T-helper 22 cell (primary cell): Measurements from ENCODE around the gene BROX.
"Not testable (repeated sequence)": the region's sequence is repeated elsewhere in the genome, so short reads cannot be mapped to it uniquely, and the experiment has no call there.

Experiments
- DNase-seq: peaks from one replicate; pipeline ENCODE4 v3.0.0-alpha.2; 2020; ENCODE audit warnings: low read depth

BROX gene

GRCh38 chr1:222712253-222713090 lies at the start of gene BROX, which contains the start of gene AIDA:
Gene BROX, plus strand, starts transcription at chr1:222712564. Its CDS starts 3,136 bp downstream, at chr1:222715700.
Gene AIDA, minus strand, starts transcription at chr1:222712491. Its CDS starts 174 bp downstream, at chr1:222712317.
- DNase-seq: peak; percentile 85

DNA sequence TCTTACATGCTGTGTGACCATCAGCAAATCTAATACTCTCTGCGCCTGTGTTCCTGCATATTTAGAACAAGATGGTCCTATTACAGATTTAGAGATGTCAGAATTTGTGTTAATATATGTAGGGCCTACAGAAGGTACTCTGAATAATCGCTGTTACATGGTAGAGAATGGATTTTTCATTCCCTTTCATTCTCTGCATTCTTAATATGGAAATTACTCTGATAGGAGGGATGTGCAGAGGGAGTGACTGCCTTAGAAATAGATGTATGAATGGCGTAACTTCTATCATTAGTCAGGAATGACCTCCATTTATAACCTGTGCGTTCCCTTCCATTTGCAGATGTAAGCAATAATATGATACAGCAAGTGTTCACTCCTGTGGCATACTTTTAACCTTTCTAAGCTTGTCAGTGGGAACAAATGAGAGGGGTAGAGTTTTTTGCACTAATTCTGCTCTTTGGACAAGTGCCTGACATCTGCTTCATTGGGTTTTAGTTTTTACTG lies 48.9 kb upstream of the BROX start:
- DNase-seq: no peak

DNA sequence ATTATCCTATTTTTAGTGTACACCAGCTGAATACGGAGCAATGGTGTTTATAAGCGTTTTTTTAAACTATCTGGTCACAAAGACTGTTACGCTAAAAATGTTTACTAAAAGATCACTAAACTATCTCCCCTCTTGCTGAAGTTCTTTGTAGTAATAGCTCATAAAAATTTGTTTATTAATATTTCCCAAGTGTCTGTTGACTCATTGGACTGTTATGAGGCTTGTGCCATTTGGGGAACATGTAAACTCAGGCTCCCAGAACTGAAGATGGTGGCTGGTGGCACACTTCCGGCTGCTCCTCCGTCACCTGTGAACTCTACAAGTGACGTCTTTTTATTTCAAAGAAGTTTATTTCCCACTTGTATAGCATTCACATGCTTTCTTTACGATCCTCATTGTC lies 46.4 kb upstream of the BROX start:
- no peak for DNase-seq

DNA sequence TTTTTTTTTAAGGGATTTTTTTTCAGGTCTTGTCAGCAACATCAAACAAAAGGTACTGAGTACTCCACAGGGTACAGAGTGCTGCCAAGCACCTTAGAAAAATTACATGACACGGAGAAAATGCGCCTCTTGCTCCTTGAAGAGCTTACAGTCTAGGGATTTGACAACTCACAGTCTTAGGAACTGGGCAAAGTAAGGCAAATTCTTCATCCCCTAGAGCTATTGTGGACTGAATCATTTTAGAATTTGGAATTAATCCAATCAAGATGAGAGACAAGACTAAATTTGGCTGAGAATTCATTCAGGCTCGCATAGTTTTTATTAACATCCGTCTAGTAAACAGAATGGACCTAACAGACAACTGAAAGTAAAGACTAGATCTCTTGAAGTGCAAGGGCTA lies 44.2 kb upstream of the BROX start:
- DNase-seq: not testable (repeated sequence)

- not testable (repeated sequence) for DNase-seq
These were observed 43.3 kb upstream of the BROX start for GRCh38 chr1:222669107-222669506.

DNA sequence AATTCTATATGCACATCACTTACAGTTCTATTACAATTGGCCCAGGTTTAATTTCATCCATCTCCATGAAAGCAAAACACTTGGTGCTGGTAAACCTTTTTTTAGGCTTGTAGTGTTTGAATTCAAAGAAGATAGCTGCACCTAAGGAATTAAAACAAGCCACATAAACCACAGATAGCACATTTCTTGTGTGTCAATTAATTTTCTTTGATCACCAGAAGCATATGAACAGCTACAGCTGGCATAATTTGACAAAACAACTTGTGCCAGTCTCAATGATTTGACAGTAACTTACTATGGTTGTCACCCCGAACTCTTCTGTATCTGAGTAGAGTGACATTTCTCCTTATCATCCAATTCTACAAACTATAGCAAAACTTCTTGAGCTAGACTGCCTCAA lies 42.3 kb upstream of the BROX start:
- no peak for DNase-seq

GRCh38 chr1:222680080-222680479 lies 32.3 kb upstream of the BROX start:
- no peak for DNase-seq

DNA sequence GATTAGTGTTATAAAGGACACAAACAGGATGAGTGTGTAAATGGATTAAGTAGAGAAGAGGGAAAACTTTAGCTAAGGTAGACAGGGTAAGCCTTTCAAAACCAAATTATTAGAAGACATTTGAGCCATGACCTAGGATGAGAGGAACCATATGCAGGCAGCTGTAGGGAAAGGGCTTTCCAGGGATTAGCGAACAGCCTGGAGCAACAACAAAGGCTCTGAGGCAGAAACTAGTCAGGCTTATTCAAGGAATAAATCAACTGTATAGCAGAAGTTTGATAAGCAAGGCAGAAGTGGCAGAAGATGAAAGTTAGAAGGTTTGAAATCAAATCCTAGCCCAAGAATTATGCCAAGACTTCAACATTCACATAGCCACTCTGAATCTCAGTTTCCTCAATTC lies 21.3 kb upstream of the BROX start:
- DNase-seq: no peak

DNA sequence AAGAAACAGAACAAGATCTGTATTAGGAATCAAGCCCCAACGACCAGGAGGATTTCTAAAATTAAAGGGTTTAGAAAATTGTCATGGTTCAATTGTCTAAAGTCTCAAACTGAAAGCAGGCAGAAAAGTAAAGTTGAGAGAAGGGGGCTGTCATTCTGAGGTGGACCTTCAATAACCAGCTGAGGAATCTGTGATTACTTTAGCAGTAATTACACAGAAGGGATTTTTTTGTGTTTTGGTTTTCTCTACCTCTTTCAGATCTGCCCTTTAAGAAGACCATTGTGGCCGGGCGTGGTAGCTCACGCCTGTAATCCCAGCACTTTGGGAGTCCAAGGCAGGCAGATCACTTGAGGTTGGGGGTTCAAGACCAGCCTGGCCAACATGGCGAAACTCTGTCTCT lies 17.4 kb upstream of the BROX start:
- no peak for DNase-seq

- DNase-seq: no peak
These were observed 15.6 kb upstream of the BROX start for GRCh38 chr1:222696741-222697140.

DNA sequence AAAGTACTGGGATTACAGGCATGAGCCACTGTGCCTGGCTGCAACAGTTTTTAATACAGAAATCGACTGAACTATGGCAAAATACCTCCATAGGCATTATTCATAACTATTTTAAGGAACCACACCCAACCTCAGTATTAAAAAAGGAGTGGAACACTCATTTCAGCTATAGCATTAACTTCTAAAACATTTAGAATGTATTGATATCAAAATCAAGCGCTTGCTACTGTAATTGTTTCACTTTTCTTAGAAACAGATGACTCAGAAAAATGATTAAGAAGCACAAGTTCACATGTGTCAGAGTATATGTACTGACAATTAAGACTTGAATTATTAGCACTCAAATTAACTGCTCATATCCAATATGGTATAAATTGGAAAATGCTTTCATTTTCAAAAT lies 15.2 kb upstream of the BROX start:
- no peak for DNase-seq

- DNase-seq: no peak
These were observed 14.5 kb upstream of the BROX start for GRCh38 chr1:222697826-222698225.

- DNase-seq: no peak
These were observed 10.2 kb upstream of the BROX start for GRCh38 chr1:222702210-222702609.

DNA sequence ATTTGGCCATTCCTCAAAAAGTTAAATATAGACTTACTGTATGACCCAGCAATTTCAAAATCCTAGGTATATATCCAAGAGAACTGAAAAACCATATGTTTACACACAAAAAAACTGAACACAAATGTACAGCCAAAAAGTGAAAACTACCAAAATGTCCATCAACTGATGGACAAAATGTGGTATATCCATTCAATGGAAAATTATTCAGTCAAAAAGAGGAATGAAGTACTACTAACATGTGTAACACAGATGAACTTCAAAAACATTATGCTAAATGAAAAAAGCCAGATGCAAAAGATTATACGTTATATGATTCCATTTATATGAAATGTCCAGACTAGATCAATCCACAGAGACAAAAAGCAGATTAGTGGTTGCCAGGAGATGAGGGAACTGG lies 8.1 kb upstream of the BROX start:
- DNase-seq: no peak

DNA sequence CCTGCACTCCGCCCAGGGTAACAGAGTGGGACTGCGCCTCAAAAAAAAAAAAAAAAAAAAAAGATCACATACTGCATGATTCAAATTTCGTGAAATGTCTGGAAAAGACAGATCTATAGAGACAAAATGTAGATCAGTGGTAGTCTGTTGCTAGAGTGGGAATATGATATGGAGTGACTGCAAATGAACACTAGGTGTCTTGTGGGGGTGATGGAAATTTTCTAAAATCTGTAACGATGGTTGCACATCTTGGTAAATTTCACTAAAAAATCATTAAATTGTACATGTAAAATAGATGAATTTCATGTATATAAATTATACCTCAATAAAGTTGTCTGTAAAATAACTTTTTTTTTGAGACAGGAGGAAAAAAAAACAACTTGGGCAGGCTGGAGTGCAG lies 5.5 kb upstream of the BROX start:
- no peak for DNase-seq

- DNase-seq: no peak
These were observed 2.6 kb upstream of the BROX start for GRCh38 chr1:222709700-222710153.

- peak; percentile 42 for DNase-seq
These were observed 778 bp upstream of the BROX start for GRCh38 chr1:222711319-222712252.

GRCh38 chr1:222713091-222713961 lies 962 bp downstream of the BROX start:
- DNase-seq: peak; percentile 92

GRCh38 chr1:222716393-222716792 lies 4.0 kb downstream of the BROX start:
- DNase-seq: no peak

GRCh38 chr1:222728746-222729145 lies 16.4 kb downstream of the BROX start:
- no peak for DNase-seq

- DNase-seq: no peak
These were observed 18.5 kb downstream of the BROX start for GRCh38 chr1:222730866-222731265.
